Measurements from ENCODE around the gene GREB1L.
"Not testable (repeated sequence)": the region's sequence is repeated elsewhere in the genome, so short reads cannot be mapped to it uniquely, and the experiment has no call there.

Gene GREB1L

GRCh38 chr18:21369597-21369996, 127.6 kb downstream of the GREB1L start:
- DNase-seq, result not testable (repeated sequence)

- no peak for DNase-seq
Observed at GRCh38 chr18:21383031-21383430, 141.0 kb downstream of the GREB1L start.

- DNase-seq, result no peak
Observed at GRCh38 chr18:21386523-21387240, 144.7 kb downstream of the GREB1L start.

DNA sequence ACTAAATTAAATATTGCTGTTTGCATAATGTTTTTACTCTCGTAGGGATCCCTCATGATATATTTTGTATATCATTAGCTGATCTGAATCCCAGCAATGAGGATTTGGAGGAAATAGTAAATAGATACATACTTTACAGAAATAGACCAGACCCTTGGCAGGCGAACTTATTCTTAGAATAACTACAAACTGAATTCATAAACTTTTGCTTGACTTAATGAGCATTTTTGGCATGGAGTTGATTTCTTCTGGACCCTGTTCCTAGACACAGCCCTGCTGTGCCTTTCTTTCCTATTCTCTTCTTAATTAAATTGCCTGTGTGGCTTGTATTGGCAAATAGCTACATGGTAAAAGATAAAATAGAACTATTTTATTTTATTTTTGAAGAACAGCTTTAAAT, 145.9 kb downstream of the GREB1L start:
- DNase-seq, result no peak

DNA sequence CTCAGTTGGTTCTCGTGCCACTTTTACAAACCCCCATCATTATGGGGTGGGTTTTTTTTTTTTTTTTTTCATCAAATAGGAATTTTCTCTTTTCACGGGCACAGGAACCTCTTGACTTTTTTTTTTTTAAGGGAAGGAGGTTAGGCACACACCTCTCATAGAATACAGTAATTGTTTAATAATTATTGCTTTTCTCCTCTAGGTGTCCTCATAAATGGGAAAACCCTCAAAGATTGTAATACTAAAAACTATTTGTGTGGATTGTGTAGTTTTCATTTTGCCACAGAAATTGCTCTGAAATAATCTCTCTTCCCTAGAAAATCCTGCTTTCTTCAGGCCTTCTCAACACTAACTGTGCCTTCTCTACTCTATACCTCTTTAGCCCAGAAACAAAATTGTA, 147.3 kb downstream of the GREB1L start:
- DNase-seq, result no peak

DNA sequence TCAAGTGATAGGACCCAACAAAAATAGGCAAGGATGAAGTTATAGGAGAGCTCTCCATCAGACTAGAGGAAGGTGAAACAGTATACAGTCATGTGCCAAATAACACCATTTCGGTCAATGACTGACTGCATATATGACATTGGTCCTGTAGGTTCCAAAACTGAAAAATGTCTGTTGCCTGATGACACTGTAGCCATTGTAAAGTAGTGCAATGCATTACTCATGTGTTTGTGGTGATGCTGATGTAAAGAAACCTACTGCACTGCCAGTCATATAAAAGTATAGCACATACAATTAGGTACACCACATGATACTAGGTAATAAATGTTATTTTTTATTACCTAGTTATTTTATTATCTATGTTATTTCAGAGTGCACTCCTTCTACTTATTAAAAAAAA, 147.9 kb downstream of the GREB1L start:
- no peak for DNase-seq

GRCh38 chr18:21391074-21391673, 149.1 kb downstream of the GREB1L start:
- peak; percentile 35 to 65 for DNase-seq

GRCh38 chr18:21393986-21394385, 152.0 kb downstream of the GREB1L start:
- no peak for DNase-seq

GRCh38 chr18:21398121-21398520, 156.1 kb downstream of the GREB1L start:
- no peak for DNase-seq

DNA sequence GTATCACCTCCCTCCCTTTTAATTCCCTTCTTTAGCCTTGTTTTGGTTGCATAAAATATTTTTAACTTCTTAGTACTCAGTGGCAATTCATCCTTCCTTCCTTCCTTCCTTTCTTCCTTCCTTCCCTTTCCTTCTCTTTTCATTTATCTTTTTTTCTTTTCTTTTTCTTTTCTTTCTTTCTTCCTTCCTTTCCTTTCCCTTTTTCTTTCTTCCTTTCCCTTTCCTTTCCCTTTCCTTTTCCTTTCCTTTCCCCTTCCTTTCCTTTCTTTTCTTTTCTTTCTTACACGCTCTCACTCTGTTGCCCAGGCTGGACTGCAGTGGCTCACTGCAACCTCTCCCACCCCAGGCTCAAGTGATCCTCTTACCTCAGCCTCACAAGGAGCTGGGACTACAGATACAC, 160.2 kb downstream of the GREB1L start:
- DNase-seq, result no peak

DNA sequence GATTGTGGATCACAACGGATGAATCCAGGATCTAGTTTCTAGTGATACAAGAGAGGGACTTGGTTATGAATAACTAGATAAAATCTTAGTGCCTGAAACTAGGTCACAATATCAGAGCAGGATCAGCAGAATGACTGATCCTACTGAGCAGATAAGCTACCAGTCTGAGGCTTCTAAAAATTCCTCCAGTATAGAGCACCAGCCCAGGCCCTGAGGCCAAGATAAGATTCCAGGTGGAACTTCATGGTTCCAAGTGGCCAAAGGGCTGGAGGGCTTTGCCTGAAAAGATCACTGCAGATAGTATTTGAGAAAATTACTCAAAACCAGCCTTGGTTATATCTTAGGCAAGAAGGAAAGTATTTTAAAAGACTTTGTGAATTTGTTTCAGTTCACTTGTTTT, 162.4 kb downstream of the GREB1L start:
- DNase-seq, result no peak

- DNase-seq, result no peak
Observed at GRCh38 chr18:21406116-21406515, 164.1 kb downstream of the GREB1L start.

DNA sequence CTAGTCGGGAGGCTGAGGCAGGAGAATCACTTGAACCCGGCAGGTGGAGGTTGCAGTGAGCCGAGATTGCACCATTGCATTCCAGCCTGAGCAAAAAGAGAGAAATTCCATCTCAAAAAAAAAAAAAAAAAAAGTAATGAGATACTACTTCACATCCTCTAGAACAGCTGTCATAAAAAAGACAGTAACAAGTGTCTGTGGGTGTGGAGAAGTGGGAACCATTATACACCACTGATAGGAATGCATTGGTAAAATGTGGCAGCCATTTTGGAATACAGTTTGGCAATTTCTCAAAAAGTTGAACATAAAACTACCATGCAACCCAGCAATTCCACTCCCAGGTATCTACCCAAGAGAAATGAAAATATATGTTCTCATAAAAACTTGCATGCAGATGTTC, 166.6 kb downstream of the GREB1L start:
- DNase-seq, result no peak

- no peak for DNase-seq
Observed at GRCh38 chr18:21433436-21433835, 191.4 kb downstream of the GREB1L start.

DNA sequence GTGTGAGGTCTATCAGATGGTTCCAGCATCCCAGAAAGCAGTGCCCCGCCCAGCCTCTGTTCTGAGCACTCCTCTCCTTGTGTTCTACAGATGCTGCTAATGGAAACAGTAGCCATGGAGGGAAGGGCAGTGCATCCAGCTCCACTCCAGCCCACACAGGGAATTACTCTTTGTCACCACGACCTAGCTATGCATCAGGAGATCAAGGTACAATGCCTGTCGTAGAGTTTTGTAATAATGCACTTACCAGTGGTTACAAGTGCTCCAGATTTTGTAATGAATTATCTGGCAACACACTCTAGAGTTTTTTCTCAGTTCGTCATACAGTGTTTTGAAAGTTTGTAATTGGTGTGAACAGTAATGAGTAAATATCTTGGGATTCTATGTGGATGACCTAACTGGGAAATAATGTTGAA, 197.4 kb downstream of the GREB1L start:
- DNase-seq, result no peak

GRCh38 chr18:21441670-21442069, 199.6 kb downstream of the GREB1L start:
- no peak for DNase-seq

- DNase-seq, result no peak
Observed at GRCh38 chr18:21443776-21444464, 201.9 kb downstream of the GREB1L start.

DNA sequence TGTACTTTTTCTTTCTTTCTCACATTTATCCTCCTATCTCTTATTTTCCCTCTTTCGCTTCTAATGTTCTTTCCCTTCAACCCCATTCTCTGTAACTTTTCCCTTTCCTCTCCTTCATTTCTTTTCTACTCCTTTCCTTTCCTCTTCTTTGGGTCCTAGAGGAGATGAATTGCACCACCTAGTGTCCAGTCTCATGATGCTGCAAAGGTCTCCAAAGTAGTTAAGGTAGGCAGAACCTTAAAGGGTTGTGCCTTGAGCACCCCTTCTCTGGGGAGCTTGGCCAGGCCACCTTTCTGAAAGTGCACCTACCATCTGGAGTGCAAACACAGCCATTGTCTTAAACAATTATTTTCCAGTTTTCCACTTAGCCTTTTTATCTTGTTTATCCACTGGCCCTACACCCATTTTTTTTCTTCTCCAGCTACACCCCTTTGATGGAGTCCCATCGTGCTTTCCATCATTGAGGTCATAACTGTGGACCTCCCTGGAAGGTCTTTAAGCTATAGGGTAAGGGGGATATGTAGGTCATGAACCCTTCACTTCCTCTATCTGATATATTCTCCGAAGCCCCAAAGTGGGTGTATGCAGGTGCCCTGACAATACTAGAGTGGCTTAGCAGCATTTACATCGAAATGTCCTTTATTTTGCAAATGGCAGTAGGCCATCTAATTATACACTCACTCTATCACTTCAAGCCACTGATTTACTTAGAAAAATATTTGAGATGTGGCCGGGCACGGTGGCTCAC, 202.6 kb downstream of the GREB1L start:
- DNase-seq, result peak; percentile 38 to 50

- no peak for DNase-seq
Observed at GRCh38 chr18:21448299-21448698, 206.3 kb downstream of the GREB1L start.

- no peak for DNase-seq
Observed at GRCh38 chr18:21449367-21450290, 207.6 kb downstream of the GREB1L start.

DNA sequence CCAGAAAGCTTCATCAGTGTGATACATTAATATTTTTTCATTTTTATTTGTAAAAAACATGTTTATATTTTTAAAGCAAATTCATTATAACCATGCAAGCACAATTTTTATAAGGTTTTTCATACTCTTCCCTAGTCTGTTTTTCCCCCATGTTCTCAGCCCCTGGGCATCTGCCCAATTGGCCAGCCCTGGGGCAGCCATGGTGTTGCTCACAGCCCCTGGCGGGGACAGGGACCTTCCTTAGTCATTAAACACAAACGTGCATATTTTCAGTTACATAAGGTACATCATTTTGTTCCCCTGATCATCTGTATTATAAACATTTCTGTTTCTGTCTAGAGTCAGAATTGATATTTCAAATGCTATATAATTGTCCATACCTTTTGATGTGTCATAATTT, 208.5 kb downstream of the GREB1L start:
- no peak for DNase-seq

DNA sequence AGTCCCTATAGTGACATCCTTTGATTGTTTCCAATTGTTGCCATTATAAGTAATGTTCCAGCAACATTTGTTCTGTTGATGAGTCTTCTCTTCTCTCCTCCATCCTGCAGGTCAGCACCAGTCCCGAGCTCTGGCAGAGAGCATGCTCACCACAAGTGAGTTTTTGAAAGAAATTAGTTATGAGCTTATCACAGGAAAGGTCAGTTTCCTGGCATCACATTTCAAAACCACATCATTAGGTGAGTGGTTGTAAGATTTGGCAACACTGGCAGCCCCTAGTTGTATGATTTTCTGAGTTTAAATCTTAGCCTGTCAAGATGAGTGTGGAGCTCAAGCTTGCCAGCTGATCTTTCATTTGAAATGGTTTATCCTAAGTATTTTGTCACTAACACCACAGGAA, 208.9 kb downstream of the GREB1L start:
- no peak for DNase-seq

Data from NCI-H1930 (cell line).